OCI-M2 (cell line): Measurements from ENCODE around the gene TBC1D5.
A peak's percentile ranks its signal among the peaks of the same experiment; 100 is the strongest.
"Not testable (repeated sequence)": the region's sequence is repeated elsewhere in the genome, so short reads cannot be mapped to it uniquely, and the experiment has no call there.

Experiments used
- DNase-seq: peaks from one replicate; lab custom pipeline; 2025; ENCODE audit not compliant: unreplicated experiment; lab: John Stamatoyannopoulos, UW

TBC1D5 gene

DNA sequence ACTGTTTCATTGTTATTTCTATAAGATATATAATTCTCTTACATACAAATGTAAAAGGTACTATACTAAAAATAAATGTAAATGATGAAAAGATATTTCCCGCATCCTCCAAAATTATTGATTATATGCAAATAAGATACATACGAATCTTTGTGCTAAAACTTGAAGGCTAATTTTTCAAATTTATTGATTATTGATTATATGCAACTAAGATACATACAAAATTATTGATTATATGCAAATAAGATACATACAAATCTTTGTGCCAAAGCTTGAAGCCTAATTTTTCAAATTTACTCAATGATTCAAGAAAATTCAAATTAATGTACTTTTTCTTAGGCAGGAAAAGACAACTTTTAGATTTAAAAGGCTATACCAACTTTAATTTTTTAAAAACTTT, 319.8 kb downstream of the TBC1D5 start:
- DNase-seq: no peak

DNA sequence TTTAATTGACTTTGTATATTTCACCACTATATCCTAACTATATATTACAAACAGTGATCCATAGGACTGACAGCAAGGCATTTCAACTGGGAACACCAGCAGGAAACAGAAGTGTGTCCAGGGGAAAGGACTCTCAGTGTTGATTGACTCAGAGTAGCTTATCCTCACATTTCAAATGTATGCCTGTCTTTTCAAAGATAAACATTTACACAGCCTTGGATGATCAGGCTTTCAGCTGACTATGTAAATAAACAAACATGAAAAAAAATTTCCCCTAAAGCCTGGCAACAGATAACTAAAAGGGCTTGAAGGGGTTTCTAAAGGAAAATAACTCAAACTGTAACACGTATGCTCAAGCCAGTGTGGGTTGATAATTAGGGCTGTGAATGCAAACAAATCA, 321.8 kb downstream of the TBC1D5 start:
- peak; percentile 12 for DNase-seq

DNA sequence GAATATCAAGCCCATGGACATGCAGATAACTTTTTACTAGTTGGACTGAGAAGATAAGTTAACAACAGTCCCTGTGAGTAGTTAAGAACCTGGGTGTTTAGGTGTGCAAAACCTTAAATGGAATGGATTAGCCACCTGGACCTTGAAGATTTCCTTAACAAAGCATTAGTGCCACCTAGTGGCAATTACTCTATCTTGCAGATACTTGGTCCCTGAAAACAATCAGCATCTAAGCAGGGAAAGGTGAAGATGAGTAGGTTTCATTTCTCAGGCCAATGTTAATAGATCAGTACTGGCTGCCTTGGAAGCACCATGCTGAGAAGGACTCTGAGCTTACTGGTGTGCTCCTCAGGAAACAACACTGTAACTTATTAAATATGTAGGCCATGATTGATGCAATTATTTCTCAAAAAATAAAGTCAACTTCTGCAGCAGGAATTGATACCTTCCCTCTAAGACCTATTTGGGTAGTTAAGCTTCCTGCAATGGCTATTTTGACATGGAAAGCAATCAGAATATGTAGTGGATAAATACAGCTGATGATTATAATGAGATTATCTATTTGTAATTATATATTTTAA, 329.4 kb downstream of the TBC1D5 start:
- no peak for DNase-seq

DNA sequence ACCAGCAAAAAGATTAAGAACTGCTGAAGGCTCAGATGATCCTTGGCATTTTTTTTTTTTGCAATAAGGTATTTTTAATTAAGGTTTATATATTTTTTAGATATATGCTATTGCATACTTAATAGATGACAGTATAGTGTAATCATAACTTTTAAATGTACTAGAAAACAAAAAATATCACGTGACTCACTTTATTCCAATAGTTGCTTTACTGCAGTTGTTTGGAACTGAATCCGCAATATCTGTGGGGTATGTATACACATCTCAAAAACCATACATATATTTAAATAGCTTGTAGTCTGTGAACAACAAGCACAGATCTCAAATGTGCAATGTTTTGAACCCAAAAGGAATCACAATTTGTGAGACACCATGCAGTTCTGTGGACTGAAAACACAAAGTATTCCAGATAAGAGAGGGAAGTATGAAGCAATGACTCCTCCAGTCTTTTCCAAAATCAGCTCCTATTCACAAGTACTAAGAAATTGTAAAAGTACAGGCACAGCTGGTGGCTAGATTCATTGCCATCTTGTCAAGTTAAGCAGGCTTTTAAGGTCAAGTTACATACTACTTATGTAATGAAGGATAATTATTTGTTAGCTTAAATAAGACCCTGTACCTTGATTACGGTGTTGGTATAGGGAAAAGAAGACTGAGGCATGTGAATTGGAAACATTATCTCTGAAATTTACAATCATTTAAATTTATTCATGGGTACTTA, 331.1 kb downstream of the TBC1D5 start:
- DNase-seq: no peak

DNA sequence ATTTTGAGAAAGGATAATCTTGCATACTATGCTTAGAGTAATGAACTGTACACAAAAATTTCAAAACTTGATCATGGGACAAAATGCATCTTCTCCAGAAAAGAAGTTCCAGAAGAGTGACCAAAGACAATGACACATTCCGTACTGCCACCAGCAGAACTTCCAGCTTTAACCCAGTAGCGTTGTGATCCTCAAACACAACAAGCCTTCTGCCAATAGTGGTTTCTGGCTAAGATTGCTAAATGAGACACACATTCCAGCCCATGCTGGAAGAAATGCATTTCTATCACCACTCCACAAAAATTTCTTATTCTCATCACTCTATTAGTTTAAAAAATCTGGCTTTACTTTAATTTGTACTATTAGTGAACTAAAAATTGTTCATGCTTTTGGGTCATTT, 334.9 kb downstream of the TBC1D5 start:
- no peak for DNase-seq

DNA sequence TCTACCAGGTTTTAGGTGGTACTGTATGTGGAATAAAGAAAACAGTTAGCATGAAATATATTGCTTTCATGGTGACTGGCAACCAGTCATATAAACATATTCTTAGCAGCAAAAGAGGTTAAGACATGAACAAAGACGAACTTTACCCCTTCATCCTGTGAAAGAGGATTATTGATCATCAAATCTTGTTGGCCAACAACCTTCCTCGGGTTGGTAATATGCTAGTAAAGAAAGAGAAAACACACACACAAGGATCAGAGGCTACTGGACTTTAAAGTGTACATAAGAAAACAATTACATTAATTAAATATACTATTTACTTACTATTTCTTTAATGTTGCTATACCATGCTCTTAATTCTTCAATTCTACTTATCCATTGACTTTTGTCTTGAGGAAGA, 337.9 kb downstream of the TBC1D5 start:
- DNase-seq: no peak

DNA sequence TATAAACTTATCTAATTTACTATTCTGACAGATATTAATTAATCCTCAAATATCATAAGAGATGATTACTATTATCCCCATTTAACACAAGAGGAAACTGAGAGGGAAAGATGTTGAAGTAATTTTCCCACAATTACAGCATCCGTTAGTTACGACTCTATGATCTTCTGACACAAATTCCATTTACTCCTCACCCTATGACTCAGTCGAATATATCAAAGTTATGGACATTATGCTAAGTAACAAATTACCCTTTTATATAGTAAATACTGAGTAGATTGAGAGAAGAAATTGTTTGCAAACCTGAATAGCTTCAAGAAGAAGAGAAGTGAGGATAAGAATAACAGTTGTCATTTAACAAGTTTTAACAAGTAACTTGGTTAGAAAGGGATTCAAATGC, 340.0 kb downstream of the TBC1D5 start:
- DNase-seq: no peak

DNA sequence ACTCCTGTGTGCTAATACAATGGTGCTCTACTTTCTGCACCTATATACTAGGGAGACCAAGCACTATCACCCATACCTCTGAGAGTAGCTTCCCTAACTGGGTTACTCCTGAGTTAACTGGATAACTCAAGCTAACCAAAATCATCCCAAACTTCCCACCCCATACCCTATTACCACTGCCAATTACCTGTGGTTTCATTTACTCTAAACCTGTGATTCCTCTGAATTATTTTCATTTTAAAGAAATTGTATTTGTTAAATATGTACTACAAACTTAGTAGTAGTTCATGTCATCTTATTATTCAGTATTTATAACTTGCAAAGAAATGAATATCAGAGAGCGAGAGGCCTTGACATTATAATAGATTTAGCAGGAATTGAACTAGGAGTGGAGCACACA, 340.5 kb downstream of the TBC1D5 start:
- no peak for DNase-seq

DNA sequence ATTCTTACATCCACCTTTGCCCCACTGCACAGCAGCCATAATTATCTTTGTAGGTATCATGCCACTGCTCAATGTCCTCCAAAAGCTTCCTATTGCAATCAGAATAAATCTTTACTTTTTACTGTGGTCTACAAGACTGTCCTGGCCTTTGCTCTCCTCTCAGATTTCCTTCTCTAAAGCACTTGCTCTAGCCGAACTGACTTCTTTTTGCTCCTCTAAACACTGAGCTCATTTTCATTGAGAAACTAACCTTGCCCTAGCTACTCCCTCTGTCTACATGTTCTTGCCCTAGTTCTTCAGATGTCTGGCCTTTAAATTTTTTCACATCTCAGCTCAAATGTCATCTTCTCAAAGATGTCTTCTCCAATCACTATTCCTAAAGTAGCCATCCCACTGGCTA, 342.8 kb downstream of the TBC1D5 start:
- no peak for DNase-seq

DNA sequence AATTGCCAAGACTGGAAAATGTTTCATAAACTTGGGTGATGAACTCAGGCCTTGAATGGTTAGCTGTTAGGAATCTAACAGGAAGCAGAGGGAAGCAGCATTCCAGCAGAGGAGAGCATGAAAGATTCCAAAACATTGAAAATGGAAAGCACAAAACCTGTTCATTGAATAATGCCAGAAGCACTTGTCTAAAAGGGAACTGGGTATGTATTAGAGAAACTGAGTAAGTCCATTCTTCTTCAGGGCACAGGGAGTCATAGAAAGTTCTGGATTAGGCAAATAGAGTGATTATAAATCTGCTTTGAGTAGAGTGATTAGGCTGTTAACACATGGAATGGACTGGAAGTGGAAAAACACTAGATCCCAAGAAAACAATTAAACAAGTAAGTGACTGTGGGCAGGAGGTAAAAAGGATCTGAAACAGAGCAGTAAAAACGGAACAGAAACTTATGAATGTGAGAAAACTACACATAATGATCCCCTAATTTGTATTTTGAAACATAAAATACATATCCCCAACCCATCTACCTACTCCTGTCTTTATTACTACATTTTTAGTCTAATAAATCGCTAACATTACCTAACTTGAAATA, 343.4 kb downstream of the TBC1D5 start:
- no peak for DNase-seq

DNA sequence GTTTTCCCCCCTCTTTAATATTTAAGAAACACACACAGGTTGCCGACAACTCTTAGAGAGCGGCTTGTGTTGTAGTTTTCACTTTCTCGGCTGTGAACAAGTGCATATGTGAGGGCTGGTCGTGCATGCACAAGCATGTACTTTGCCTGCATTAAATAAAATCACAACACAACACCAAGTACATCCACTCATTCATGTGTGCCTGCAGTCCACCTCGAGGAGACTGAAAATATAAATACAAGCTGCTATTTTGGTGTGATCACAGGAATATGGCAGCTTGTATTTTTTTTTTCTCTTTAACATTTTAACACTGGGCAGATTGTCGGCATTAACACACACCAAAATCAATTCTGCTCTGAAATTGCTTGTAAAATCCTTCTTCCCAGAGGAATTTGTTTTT, 346.4 kb downstream of the TBC1D5 start:
- DNase-seq: no peak

DNA sequence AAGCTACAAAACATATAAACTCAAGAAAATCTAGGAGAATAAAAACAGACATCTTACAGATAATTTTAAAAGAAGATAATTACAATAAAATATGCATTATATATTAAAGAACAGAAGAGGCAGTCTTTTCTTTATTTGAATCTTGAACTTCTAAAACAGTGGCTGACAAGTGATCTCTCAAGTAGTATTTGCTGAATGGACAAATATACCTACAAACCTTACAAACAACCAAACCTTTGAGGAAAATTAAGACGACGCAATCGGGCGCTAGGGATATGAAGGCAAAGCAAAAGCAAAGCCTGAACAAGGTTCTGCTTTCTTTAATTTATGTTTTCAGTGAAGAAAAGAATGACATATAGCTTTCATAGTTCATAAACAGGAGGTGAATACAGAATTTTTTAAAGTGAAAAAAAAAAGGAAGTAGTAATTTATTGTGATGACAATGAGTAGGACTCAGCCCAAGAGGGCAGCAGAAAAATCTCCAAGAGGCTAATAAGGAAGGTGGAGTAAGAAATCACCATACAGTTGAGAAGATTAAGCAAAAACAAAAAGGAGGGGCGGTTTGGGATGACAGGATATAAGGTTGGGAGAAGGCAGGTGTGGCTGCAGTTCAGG, 347.8 kb downstream of the TBC1D5 start:
- no peak for DNase-seq

DNA sequence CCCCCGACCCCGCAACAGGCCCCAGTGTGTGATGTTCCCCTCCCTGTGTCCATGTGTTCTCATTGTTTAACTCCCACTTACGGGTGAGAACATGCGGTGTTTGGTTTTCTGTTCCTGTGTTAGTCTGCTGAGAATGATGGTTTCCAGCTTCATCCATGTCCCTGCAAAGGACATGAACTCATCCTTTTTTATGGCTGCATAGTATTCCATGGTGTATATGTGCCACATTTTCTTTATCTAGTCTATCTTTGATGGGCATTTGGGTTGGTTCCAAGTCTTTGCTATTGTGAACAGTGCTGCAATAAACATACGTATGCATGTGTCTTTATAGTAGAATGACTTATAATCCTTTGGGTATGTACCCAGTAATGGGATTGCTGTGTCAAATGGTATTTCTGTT, 349.9 kb downstream of the TBC1D5 start:
- not testable (repeated sequence) for DNase-seq

DNA sequence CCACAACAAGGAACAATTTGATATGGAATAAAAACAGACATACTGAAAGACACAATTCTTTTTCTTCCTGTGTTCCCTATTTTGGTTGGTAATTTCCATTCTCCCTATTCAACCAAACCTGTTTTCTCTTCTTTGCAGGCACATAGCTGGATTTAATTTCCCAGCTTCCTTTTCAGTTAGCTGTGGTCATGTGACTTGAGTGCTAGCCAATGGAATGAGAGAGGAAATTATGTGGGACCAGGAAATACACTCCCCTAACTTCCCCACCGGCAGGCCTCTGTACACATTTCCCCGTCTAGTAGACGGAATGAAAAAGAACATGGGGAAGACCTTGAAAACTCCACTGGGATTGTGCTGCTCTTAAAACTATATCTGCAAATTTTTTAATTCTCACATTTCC, 351.6 kb downstream of the TBC1D5 start:
- DNase-seq: no peak

DNA sequence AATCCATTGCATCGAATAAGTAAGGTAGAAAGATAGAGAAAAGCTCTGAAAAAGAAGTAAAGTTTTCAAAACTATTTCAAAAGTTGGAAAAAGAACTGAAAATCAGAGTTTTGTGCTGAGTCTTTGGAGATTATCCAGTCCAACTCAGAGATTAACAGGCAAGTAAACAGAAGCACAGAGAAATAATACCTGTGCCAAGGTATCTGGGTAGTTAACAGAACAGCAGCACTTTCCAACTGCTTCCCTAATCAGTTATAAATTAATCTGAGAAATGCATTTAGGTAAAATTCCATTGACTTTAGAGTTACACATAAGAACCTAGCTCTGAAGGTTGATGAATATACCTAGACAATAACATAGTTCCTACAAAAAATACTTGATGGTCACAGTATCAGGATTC, 355.3 kb downstream of the TBC1D5 start:
- DNase-seq: no peak

DNA sequence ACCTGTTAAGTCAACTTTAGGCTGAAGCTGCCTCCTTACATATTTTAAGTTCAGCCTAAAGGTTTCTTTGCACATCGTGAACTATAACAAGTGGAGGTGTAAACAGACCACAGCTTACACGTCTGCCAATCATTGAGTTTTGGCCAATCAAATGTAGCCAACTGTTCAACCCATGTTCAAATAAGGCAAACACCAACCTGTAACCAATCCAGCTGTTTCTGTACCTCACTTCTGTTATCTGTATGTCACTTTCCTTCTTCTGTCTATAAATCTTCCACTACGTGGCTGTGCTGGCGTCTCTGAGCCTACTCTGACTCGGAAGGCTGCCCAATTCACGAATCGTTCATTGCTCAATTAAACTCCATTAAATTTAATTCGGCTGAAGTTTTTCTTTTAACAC, 356.0 kb downstream of the TBC1D5 start:
- no peak for DNase-seq

DNA sequence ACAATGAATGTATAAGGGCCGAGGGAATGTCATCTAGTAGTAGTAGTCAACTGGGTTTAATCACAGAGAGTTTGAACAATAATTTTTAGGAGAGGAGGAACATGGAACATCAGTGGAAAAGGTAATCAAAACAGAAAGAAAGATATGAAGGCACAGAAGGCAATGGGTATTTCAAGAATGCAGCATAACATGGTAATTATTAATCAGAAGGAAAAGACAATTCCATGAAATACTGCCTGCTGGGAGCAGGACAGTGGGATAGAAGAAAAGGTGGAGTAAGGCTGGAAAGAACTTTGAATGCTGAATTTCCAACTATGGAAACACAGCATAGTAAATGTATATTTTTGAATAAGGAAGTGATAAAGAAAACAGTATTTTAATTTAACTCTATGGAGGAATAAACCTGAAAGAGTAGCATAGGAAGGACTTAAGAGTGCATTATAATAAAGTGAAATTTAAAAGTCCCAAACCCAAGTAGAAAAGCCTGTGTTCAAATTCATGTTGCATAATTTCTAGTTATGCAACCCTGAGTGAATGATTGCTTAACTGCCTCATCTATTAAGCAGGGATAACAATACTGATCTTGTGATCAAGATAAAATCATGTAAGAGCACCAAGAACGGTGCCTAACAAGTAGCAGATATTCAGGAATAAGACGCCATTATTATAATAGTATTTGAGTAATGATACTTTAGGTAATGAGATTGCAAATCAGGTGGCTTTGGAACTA, 357.7 kb downstream of the TBC1D5 start:
- DNase-seq: no peak

DNA sequence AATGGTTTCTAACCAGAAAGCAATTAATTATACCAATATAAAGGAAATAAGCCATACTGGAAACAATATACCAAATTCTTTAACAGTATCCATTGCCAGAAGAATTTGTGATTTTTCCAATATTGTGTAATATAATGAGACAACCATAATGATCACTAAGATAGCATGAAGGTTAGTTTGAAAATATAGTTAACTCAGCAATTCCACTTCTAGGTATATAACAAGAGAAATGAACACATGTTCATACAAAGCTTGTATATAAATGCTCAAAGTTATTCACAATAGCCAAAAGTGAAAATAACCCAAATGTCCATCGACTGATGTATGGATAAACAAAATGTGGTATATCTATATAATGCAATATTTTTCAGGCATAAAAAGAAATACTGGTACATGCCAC, 369.1 kb downstream of the TBC1D5 start:
- DNase-seq: no peak

DNA sequence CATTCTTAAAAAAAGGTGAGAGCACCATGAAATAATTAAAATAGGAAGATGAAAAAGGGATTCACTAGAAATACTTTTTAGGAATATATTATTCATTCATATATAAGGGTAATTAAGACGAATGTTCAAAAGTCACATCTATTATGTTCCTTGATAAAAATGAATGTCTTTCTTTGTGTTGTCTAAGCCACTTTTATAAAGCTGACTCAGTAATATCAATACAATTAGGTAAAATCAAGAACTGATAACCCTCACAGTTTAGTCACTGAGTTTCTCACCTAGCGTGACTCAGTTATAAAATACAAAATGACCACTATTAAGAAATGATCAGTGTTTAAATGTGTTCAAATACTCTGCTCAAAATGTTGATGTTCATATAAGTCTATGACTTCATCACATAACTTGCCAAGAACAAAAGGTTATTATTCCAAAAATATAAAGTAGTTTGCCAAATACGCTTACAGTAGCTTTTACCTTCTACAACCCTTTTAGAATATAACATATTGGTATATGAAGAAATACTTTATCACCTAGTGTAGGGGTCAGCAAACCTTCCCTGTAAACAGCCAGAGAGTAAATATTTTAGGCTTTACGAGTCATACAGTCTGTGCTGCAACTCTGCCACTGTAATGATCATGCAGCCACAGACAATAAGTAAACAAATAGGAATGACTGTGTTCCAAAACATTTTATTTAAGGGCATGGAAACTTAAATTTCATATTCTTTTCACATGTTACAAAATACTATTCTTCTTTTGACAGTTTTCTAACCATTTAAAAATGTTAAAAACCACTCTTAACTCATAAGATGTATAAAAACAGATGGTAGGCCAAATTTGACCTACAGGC, 369.8 kb downstream of the TBC1D5 start:
- no peak for DNase-seq

DNA sequence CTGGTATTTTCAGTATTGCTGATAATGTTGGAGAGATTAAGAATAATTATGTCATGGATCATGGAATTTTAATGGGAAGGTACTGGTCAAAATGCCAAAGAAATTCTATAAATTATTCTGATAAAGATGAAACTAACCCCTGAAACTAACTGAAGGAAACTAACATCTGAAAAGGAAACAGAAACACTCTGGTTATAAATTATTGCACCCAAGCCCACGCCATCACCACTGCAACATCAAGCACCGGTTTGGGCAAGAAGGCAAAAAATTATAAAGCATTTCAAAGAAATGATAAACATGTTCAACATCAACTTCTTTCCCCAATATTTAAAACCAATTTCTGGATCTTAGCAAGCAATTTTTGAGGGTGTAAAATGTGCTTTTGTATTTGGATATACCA, 372.5 kb downstream of the TBC1D5 start:
- DNase-seq: no peak

DNA sequence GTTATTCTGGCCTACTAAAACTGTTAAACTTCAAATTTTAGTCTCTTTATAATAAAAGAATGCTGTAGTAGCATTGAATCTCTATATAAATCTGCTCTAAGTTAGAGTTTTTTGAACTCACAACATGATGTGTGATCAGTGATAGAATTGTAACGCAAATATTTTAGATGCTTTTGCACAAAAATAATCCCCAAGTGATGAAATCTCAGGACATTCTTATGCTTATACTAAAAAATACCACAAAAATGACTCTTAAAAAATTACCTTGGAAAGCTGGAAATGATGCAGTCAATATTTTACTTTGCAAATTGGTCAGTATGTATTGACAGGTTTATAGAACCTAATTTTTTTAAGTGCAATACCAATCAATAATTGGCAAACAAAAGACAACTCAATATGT, 375.3 kb downstream of the TBC1D5 start:
- no peak for DNase-seq
